Occipital lobe (tissue), 2 donors: ENCODE data around the gene LIMA1. TPM values are rescaled to one million over a fixed set of nuclear protein-coding genes. Genes with fewer than 3 reads are reported as not detected.
"Not testable (repeated sequence)": the region's sequence is repeated elsewhere in the genome, so short reads cannot be mapped to it uniquely, and the experiment has no call there.

Source experiments
- DNase-seq: peaks from one replicate; lab custom pipeline; 2025; lab: John Stamatoyannopoulos, UW
- total RNA-seq: library from RNA; depleted of rRNA; stranded (reverse); fragments of >200 nt; gene quantifications from one replicate; pipeline ENCODE4 v1.2.3, GENCODE V29; 2014

LIMA1 gene
- total RNA-seq, 1 donor from 2014 or later, result 19.7 TPM

DNA sequence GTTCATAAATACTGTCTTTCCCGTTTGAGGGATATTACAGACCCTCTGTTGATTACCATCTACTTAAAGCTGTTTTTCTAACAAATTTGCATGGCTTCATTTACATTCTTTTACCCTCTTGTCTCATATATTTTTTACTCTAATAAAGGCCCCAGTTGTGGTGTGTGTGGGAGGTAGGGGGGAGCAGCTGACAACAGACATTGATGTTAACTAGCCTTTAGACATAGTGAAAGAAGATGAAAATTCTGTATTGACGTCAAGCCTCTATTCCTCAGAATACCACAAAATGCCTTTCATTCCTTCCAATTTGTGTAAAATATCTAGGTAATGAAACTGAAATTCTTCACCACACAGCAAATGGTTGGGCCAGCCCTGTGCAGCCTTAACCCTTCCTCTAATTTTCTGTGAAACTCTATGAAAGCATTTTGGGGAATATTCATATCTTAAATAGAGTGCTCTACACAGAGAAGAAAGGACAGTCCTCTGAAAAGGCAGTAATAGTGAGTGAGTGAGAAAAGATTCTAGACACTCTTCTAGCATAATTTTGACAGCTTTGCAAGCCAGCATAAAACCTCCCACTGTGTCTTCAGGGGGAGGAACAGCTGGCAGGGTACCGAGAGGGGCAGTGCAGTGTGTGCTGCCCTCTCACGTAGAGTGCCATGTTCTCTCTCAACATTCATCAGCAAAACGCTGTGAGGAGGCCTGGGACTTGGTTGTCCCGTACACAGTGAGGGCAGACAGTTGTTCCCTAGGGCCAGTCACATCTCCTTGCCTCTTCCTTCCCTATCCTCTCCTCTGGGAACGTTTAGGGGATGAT lies 96.0 kb downstream of the LIMA1 start:
- no peak for DNase-seq

GRCh38 chr12:50186681-50187080 lies 96.6 kb downstream of the LIMA1 start:
- no peak for DNase-seq

GRCh38 chr12:50185970-50186663 lies 97.2 kb downstream of the LIMA1 start:
- peak; percentile 7 for DNase-seq

GRCh38 chr12:50185301-50185895 lies 97.9 kb downstream of the LIMA1 start:
- DNase-seq, result no peak

- DNase-seq, result no peak
These were observed 99.1 kb downstream of the LIMA1 start for GRCh38 chr12:50184261-50184660.

GRCh38 chr12:50182461-50182860 lies 100.9 kb downstream of the LIMA1 start:
- DNase-seq, result no peak

GRCh38 chr12:50181691-50182090 lies 101.6 kb downstream of the LIMA1 start:
- no peak for DNase-seq

- no peak for DNase-seq
These were observed 107.6 kb downstream of the LIMA1 start for GRCh38 chr12:50175716-50176026.

- no peak for DNase-seq
These were observed 108.2 kb downstream of the LIMA1 start for GRCh38 chr12:50174971-50175715.

GRCh38 chr12:50167049-50167828 lies 116.1 kb downstream of the LIMA1 start, which contains the start of gene CERS5:
Gene CERS5, minus strand, starts transcription at chr12:50167369. Its CDS starts 72 bp downstream, at chr12:50167297.
- DNase-seq, result peak; percentile 98

GRCh38 chr12:50166799-50167048 lies 116.6 kb downstream of the LIMA1 start:
- DNase-seq, result no peak

DNA sequence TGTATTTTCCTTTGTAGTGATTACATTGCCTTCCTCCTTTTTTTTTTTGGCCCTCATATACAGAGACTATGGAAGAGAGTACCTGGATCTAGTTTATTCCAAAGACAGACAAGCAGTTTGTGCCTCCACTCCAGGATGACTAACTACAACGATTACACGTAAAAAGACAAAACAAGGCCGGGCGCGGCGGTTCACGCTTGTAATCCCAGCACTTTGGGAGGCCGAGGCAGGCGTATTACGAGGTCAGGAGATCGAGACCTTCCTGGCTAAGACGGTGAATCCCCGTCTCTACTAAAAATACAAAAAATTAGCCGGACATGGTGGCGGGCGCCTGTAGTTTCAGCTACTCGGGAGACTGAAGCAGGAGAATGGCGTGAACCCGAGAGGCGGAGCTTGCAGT lies 118.4 kb downstream of the LIMA1 start:
- no peak for DNase-seq

DNA sequence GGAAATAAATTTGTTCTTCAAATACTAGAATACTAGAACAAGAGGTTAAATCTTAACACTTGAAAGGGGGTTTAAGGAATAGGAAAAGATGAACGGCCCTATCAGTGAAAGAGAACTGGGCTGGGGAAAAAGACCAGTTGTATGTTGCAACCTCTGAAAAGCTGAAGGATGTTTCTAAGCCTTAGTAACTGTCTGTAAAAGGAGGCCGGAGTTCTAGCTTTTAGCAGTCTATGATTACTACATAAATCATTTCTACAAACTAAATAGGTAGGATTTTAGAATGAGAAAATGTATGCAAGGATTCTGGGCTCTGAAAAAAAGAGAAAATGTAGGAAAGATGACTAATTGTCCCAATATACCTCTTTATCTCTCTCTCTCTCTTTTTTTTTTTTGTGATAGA lies 121.1 kb downstream of the LIMA1 start:
- no peak for DNase-seq

DNA sequence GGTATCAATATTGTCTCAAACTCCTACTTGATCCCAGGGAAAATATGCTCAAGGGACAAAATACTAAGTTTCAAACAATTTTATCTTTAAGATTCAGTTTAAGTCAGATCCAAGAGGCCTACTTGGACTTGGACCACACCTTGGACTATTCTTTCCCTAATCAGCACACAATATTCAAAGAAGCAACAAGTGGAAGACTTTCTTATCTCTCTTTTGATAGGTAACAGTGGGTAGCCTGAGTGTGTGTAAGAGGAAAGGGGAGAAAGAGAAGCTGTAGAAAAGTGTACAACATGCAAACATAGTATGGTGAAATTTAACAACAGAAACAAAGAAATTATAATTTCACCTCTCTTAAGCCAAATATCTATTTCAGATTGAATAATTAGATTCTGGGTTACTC lies 122.7 kb downstream of the LIMA1 start:
- no peak for DNase-seq

- DNase-seq, result no peak
These were observed 126.1 kb downstream of the LIMA1 start for GRCh38 chr12:50157259-50157658.

- DNase-seq, result no peak
These were observed 126.7 kb downstream of the LIMA1 start for GRCh38 chr12:50156641-50157040.

- not testable (repeated sequence) for DNase-seq
These were observed 128.4 kb downstream of the LIMA1 start for GRCh38 chr12:50154947-50155346.

DNA sequence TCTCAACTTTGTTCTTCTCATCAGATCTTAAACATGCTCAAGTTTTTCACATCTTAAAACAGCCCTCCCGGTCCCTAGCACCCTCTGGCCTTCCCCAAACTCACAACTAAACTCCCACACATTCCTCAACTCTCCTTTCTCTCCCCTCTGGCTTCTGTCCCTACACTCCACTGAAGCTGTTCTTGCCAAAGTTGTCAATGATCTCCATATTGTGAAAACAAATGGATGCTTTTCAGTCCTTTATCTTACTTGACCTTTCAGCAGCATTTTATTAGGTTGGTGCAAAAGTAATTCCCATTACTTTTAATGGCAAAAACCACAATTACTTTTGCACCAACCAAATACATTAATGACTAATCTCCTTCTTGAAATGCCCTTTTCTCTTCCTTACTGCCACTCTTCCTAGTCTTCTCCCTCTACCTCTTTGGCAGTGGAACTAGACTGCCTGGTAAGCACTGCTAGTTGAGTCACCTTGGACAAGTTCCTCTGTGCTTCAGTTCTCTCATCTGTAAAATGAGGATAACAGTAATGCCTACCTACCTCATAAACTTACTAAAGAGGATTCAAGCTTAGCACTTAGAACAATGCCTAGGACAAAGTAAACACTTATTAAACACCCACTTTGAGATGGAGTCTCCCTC lies 132.2 kb downstream of the LIMA1 start:
- no peak for DNase-seq

DNA sequence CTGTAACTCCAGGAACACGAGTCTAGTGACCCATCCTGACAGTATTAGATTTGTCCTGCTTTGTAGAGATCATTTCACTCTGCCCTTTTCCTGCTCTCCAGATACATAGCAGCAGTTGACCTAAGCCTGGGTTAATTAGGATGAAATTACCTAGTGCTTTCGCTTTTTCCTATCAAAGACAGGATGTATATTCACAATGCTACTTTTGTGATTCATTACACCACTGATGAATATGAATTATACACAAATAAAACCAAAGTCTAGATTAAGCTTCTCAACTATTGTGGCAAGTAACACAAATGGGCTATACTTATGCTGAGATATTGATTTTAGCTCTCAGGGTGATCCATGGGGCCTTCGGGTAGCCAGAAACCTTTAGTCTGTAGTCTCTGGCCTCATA lies 134.0 kb downstream of the LIMA1 start:
- no peak for DNase-seq

DNA sequence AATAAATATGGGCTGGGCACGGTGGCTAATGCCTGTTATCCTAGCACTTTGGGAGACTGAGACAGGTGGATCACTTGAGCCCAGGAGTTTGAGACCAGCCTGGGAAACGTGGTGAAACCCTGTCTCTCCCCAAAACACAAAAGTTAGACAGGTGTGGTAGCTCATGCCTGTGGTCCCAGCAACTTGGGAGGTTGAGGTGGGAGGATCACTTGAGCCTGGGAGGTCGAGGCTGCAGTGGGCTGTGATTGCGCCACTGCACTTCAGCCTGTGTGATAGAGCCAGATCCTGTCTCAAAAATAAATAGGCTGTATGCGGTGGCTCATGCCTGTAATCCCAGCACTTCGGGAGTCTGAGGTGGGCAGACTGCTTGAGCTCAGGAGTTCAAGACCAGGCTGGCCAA lies 135.3 kb downstream of the LIMA1 start:
- not testable (repeated sequence) for DNase-seq

DNA sequence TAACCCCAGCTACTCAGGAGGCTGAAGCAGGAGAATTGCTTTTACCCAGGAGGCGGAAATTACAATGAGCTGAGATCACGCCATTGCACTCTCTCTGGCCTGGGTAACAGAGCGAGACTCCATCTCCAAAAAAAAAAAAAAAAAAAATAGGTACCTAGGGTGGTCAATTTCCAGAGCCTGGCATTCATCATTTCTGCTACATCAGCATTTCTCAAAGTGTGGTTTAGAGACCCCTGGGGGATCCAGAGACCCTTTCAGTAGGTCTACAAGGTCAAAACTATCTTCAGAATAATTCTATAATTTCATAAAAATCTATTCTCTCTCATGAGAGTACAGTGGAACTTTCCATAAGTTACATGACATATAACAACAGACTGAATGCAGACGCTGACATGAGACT lies 136.0 kb downstream of the LIMA1 start:
- no peak for DNase-seq
